Lung (tissue), 12 donors: ENCODE measurements around the gene XYLT1. TPM values are rescaled to one million over a fixed set of nuclear protein-coding genes. Genes with fewer than 3 reads are reported as not detected.

Source experiments
- ATAC-seq: fragments of 200-7000 bp; cut with Tn5 transposase; one replicate; pipeline ENCODE4 v1.9.1; 2020; ENCODE audit warnings: moderate number of reproducible peaks; ENCODE audit not compliant: insufficient read depth, low FRiP score
- DNase-seq, 3 donors: peaks; one replicate each; pipeline ENCODE4 v3.0.0-alpha.2; 2013 to 2017
- H3K27ac ChIP-seq, 2 donors: one replicate each; pipeline ENCODE4 v1.5.1; 2013; ENCODE audit warnings: mild to moderate bottlenecking in 2 of 2, moderate library complexity in 2 of 2, control low read depth in 1 of 2, inconsistent platforms in 1 of 2, low read depth in 1 of 2, low read length in 1 of 2
- H3K27me3 ChIP-seq, 3 donors: one replicate each; pipeline ENCODE4 v1.5.1; 2013; ENCODE audit warnings: low read length in 2 of 3; ENCODE audit not compliant: control insufficient read depth in 3 of 3, insufficient read depth in 3 of 3
- H3K36me3 ChIP-seq, 4 donors: one replicate each; pipeline ENCODE4 v1.5.1; 2013; ENCODE audit warnings: low read length in 4 of 4, mild to moderate bottlenecking in 1 of 4, moderate library complexity in 1 of 4; ENCODE audit not compliant: control insufficient read depth in 4 of 4, insufficient read depth in 4 of 4
- H3K4me1 ChIP-seq, 5 donors: one replicate each; pipeline ENCODE4 v1.5.1; 2013; ENCODE audit warnings: low read length in 5 of 5, mild to moderate bottlenecking in 2 of 5, moderate library complexity in 1 of 5; ENCODE audit not compliant: control insufficient read depth in 5 of 5, insufficient read depth in 5 of 5
- H3K4me3 ChIP-seq: one replicate; pipeline ENCODE4 v1.5.1; 2013; ENCODE audit warnings: mild to moderate bottlenecking, control low read depth, moderate library complexity
- H3K9ac ChIP-seq, 2 donors: one replicate each; pipeline ENCODE4 v1.5.1; 2013; ENCODE audit warnings: low read length in 2 of 2, control low read depth in 1 of 2; ENCODE audit not compliant: insufficient read depth in 1 of 2
- H3K9me3 ChIP-seq, 4 donors: one replicate each; pipeline ENCODE4 v1.5.1; 2013; ENCODE audit warnings: low read length in 3 of 4, mild to moderate bottlenecking in 1 of 4, moderate library complexity in 1 of 4; ENCODE audit not compliant: control insufficient read depth in 4 of 4, insufficient read depth in 3 of 4
- CTCF ChIP-seq: IDR thresholded peaks from 2 replicates; pipeline ENCODE4 v1.5.1; 2012; ENCODE audit warnings: mild to moderate bottlenecking; ENCODE audit errors: control extremely low read depth, extremely low read depth
- WGBS, 2 donors: extraction: QIAGEN DNeasy Blood & Tissue Kit; methylation state at CpG; one replicate each; pipeline ENCODE4 v1.1.7; 2013; 5-methylcytosine and 5-hydroxymethylcytosine counted together
- polyA plus RNA-seq, 2 donors: library from polyadenylated mRNA; stranded (reverse); fragments of 200-250 nt; gene quantifications; one replicate each; pipeline ENCODE4 v1.2.1, GENCODE V29; 2013
- total RNA-seq, 2 donors: library from RNA; depleted of rRNA in 1 of 2; stranded (reverse); fragments of >200 nt in 1 of 2; gene quantifications; one replicate each; pipeline ENCODE4 v1.2.1, GENCODE V29; 2014 to 2021
- donor health status: control.
- donor health status: control.
- donor health status: Bipolar disorder and iron deficiency.
- donor health status: healthy.
- donor health status: DM: yes; HTN: yes; CAD: no.

XYLT1 gene
- total and polyA plus RNA-seq, 4 donors: 1.4 to 11.5 (median 6.9) TPM

GRCh38 chr16:17409894-17410293 is 60.9 kb downstream of the XYLT1 start:
- WGBS, 2 donors: 91 to 93% methylated on average over 3 of the region's 3 CpGs

DNA sequence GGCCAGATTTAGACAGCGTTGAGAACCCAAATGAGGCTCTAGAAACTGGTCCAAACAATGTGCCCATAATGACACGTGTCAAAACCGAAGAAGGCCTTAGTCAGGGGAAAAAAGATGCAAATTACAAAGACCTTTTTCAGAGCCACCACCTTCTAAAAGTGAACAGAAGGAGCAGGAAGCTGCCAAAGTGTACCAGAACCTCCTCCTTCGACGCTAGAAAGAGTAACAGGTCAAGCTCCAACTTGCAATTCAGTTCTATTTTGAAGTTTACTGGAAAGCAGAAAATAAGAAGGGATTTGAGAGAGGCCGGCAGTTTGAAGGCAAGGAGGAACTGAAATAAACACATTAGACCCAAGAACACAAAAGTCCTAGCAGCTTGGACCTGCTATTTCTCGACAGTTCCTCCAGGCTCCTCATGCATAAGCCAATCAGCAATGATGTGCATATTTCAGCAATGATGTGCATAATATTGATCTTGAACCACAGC is 61.8 kb downstream of the XYLT1 start:
- H3K4me3 ChIP-seq: no peak overlapping the region
- peaks cover 0 to 3% (median 0%) of the 10 kb centered on the region in 5 donors for H3K4me1 ChIP-seq
- no peak overlapping the region for H3K9ac ChIP-seq
- ATAC-seq (no peak), DNase-seq (no peak)
- no peak for TF ChIP-seq CTCF
- no peaks in the 10 kb centered on the region for H3K27me3 ChIP-seq
- no peaks in the 10 kb centered on the region for H3K36me3 ChIP-seq
- no peak overlapping the region for H3K27ac ChIP-seq
- 79 to 87% methylated on average over 7 of the region's 7 CpGs for WGBS, 2 donors
- H3K9me3 ChIP-seq: peaks cover 0 to 4% (median under 1%) of the 10 kb centered on the region in 4 donors

More at GRCh38 chr16:17409894-17410293, 60.9 kb downstream of the XYLT1 start:
- Histone ChIP-seq H3K27me3 (no peaks in the 10 kb centered on the region), H3K4me1 (peaks cover 0 to 3% (median 0%) of the 10 kb centered on the region in 5 donors), H3K27ac (no peak overlapping the region), H3K4me3 (no peak overlapping the region), H3K9ac (no peak overlapping the region), H3K9me3 (peaks cover 0 to 4% (median under 1%) of the 10 kb centered on the region in 4 donors), H3K36me3 (no peaks in the 10 kb centered on the region)
- ATAC-seq (no peak), DNase-seq (no peak)
- no peak for TF ChIP-seq CTCF

DNA sequence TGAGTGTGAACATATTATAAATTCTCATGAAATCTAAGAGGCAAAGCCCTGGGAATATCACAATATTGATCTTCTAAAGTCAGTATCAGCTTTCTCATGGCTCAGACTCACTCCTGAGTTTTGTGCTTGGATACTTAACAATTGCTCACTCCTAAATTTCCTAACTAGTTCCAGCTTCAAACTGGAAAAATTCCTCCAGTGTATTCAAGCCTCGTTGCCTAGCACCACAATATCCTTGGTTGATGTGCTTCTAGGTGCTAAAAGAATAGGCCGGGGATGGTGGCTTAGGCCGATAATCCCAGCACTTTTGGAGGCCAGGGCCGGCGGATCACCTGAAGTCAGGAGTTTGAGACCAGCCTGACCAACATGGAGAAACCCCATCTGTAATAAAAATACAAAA is 62.5 kb downstream of the XYLT1 start:
- ATAC-seq: no peak
- no peaks in the 10 kb centered on the region for H3K27me3 ChIP-seq
- DNase-seq: no peak
- H3K9ac ChIP-seq: no peak overlapping the region
- no peak overlapping the region for H3K27ac ChIP-seq
- peaks cover 0 to 4% (median under 1%) of the 10 kb centered on the region in 4 donors for H3K9me3 ChIP-seq
- H3K4me1 ChIP-seq: peaks cover 0 to 3% (median 0%) of the 10 kb centered on the region in 5 donors
- no peaks in the 10 kb centered on the region for H3K36me3 ChIP-seq
- no peak for TF ChIP-seq CTCF
- H3K4me3 ChIP-seq: no peak overlapping the region
- 96 to 99% methylated on average over 5 of the region's 5 CpGs for WGBS, 2 donors

DNA sequence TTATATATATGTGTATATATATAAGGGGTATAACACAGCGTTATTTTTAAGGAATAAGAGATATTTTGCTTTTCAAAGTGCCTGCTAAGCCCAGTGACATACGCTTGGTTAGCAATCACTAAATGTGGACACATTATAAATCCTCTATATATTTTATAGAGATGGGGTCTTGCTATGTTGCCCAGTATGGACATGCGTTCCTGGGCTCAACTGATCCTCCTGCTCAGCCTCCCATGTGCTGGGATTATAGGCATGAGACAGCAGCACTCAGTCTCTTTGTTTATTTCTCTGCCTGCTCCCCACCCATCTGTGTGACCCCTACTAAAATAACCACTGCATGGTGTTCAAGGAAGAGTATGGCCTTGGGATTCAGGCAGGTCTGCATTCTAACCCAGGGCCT is 63.4 kb downstream of the XYLT1 start:
- H3K9me3 ChIP-seq: no peaks in the 10 kb centered on the region
- no peak for TF ChIP-seq CTCF
- no peak overlapping the region for H3K27ac ChIP-seq

More for the DNA sequence above, 63.4 kb downstream of the XYLT1 start:
- H3K27me3 ChIP-seq: no peaks in the 10 kb centered on the region
- DNase-seq: no peak
- ATAC-seq: no peak
- WGBS, 2 donors: 95 to 96% methylated on average over 3 of the region's 3 CpGs
- H3K4me3 ChIP-seq: no peak overlapping the region
- no peak overlapping the region for H3K9ac ChIP-seq
- no peaks in the 10 kb centered on the region for H3K4me1 ChIP-seq
- no peaks in the 10 kb centered on the region for H3K36me3 ChIP-seq
